Neutrophil (primary cell): ENCODE measurements around the gene S100PBP.
"Not testable (repeated sequence)": the region's sequence is repeated elsewhere in the genome, so short reads cannot be mapped to it uniquely, and the experiment has no call there.

Experiments
- H3K27ac ChIP-seq: fragments of 200-600 bp; sonication (generic); 2 replicates; pipeline ENCODE4 v1.5.1; 2016; ENCODE audit warnings: mild to moderate bottlenecking, moderate library complexity
- H3K27me3 ChIP-seq: fragments of 200-600 bp; sonication (generic); 2 replicates; pipeline ENCODE4 v1.6.0; 2016; ENCODE audit warnings: mild to moderate bottlenecking
- H3K36me3 ChIP-seq: fragments of 200-600 bp; sonication (generic); 2 replicates; pipeline ENCODE4 v1.5.1; 2017
- H3K4me1 ChIP-seq, 2 experiments: fragments of 200-600 bp in 1 of 2; sonication (generic) in 1 of 2; 1 replicate in 1 of 2; 2 replicates in 1 of 2; pipeline versions ENCODE4 v1.5.1 to v1.6.1; 2013 to 2016; ENCODE audit warnings: low read depth in 1 of 2, low read length in 1 of 2, mild to moderate bottlenecking in 1 of 2, moderate library complexity in 1 of 2; ENCODE audit not compliant: control insufficient read depth in 1 of 2, insufficient read depth in 1 of 2
- H3K4me3 ChIP-seq, 2 experiments: fragments of 200-600 bp in 1 of 2; sonication (generic) in 1 of 2; 1 replicate in 1 of 2; 2 replicates in 1 of 2; pipeline ENCODE4 v1.5.1; 2013 to 2016; ENCODE audit warnings: low read depth in 1 of 2, low read length in 1 of 2, mild to moderate bottlenecking in 1 of 2, moderate library complexity in 1 of 2
- H3K9me3 ChIP-seq: fragments of 200-600 bp; sonication (generic); 2 replicates; pipeline ENCODE4 v1.5.1; 2016
- TF ChIP-seq, protein P1 (sequence below): fragments of 200-600 bp; sonication (generic); IDR thresholded peaks from 2 replicates; pipeline ENCODE4 v1.5.1; 2016; ENCODE audit warnings: antibody characterized with exemption

The S100PBP gene

GRCh38 chr1:32782086-32782485 is 35.4 kb upstream of the S100PBP start:
- TF ChIP-seq, protein P1, sequence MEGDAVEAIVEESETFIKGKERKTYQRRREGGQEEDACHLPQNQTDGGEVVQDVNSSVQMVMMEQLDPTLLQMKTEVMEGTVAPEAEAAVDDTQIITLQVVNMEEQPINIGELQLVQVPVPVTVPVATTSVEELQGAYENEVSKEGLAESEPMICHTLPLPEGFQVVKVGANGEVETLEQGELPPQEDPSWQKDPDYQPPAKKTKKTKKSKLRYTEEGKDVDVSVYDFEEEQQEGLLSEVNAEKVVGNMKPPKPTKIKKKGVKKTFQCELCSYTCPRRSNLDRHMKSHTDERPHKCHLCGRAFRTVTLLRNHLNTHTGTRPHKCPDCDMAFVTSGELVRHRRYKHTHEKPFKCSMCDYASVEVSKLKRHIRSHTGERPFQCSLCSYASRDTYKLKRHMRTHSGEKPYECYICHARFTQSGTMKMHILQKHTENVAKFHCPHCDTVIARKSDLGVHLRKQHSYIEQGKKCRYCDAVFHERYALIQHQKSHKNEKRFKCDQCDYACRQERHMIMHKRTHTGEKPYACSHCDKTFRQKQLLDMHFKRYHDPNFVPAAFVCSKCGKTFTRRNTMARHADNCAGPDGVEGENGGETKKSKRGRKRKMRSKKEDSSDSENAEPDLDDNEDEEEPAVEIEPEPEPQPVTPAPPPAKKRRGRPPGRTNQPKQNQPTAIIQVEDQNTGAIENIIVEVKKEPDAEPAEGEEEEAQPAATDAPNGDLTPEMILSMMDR = no peak
- Histone ChIP-seq H3K9me3 (no peaks in the 10 kb centered on the region), H3K27ac (no peak overlapping the region), H3K27me3 (no peaks in the 10 kb centered on the region), H3K4me1 (no peaks in the 10 kb centered on the region), H3K36me3 (peaks cover 80% of the 10 kb centered on the region), H3K4me3 (no peak overlapping the region)

- TF ChIP-seq, protein P1 = no peak
- H3K27ac ChIP-seq = no peak overlapping the region
- H3K36me3 ChIP-seq = peaks cover 82% of the 10 kb centered on the region
- no peaks in the 10 kb centered on the region for H3K9me3 ChIP-seq
- H3K4me1 ChIP-seq = no peaks in the 10 kb centered on the region
- no peaks in the 10 kb centered on the region for H3K27me3 ChIP-seq
- H3K4me3 ChIP-seq = no peak overlapping the region
Observed at GRCh38 chr1:32783851-32784250, 33.6 kb upstream of the S100PBP start.

- Histone ChIP-seq H3K9me3 (no peaks in the 10 kb centered on the region), H3K36me3 (peaks cover 76% of the 10 kb centered on the region), H3K27ac (no peak overlapping the region), H3K4me3 (no peak overlapping the region), H3K27me3 (no peaks in the 10 kb centered on the region), H3K4me1 (no peaks in the 10 kb centered on the region)
- TF ChIP-seq, protein P1 = no peak
Observed at GRCh38 chr1:32784817-32785216, 32.6 kb upstream of the S100PBP start.

- no peaks in the 10 kb centered on the region for H3K4me1 ChIP-seq
- H3K36me3 ChIP-seq = peaks cover 67% of the 10 kb centered on the region
- no peak overlapping the region for H3K27ac ChIP-seq
- no peak overlapping the region for H3K4me3 ChIP-seq
- TF ChIP-seq, protein P1 = no peak
- H3K9me3 ChIP-seq = no peaks in the 10 kb centered on the region
- H3K27me3 ChIP-seq = no peaks in the 10 kb centered on the region
Observed at GRCh38 chr1:32786856-32787255, 30.6 kb upstream of the S100PBP start.

DNA sequence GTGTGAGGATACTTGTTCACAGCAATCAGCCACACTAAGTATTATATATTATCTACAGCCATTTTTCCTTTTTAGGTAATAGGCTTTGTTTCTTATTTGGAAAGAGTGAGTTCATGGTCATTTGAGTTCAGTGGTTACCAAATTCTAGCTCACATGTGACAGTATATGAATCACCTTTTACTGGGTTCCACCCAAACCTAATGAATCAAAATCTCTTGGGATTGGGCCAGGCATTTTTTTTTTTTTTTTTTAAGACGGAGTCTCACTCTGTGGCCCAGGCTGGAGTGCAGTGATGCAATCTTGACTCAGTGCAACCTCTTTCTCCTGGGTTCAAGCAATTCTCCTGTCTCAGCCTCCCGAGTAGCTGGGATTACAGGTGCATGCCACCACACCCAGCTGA is 28.1 kb upstream of the S100PBP start:
- H3K9me3 ChIP-seq, H3K4me3 ChIP-seq, H3K27ac ChIP-seq, H3K4me1 ChIP-seq, H3K27me3 ChIP-seq: not testable (repeated sequence)
- H3K36me3 ChIP-seq = peaks cover 55% of the 10 kb centered on the region

DNA sequence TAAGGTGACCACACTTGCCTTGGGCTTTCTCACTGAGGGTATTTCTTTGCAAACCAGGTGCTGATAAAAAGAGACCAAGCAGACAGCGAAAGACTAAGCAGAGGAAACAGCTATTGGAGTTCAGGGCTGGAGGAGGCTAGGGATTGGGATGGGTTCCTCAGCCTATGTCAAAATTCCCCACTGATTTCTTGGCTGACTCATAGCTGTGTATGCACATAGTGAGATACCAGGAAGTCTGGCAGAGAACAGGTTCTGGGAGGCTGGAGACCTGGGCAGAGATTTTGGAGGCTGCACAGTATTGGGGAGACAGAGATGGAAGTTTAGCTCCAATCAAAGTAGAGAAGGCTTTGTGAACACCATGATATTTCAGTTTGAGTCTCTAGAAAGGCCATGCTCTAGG is 25.6 kb upstream of the S100PBP start:
- TF ChIP-seq, protein P1 = no peak
- Histone ChIP-seq H3K27me3 (no peaks in the 10 kb centered on the region), H3K4me1 (no peaks in the 10 kb centered on the region), H3K36me3 (peaks cover 36% of the 10 kb centered on the region), H3K4me3 (no peak overlapping the region), H3K9me3 (no peaks in the 10 kb centered on the region), H3K27ac (no peak overlapping the region)

DNA sequence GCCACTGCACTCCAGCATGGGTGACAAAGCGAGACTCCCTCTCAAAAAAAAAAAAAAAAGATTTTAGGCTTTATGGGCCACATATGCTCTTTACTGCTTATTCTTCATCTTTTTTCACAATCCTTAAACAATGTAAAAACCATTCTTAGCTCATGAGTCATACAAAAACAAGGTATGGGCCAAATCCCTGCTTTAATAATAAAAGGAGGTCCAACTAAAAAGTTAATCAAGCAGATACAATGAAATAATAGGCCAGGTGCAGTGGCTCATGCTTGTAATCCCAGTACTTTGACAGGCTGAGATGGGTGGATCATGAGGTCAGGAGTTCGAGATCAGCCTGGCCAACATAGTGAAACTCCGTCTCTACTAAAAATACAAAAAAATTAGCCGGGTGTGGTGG is 21.7 kb upstream of the S100PBP start:
- not testable (repeated sequence) for H3K9me3 ChIP-seq, H3K27ac ChIP-seq, H3K4me1 ChIP-seq, H3K4me3 ChIP-seq, H3K27me3 ChIP-seq
- H3K36me3 ChIP-seq = peaks cover 24% of the 10 kb centered on the region
